ENCODE measurements around the gene ERN2.
"Not testable (repeated sequence)": the region's sequence is repeated elsewhere in the genome, so short reads cannot be mapped to it uniquely, and the experiment has no call there.

ERN2 gene

GRCh38 chr16:23724096-23724784 lies 11.2 kb upstream of the ERN2 start:
- no peak for DNase-seq (ENCODE audit: extremely low spot score)
- ChIA-PET POLR2A (no interaction called here), CTCF (no interaction called here)
- TF ChIP-seq FOXK2 (IDR thresholded peaks at IDR 0.05): no peak
- TF ChIP-seq ARNT (IDR thresholded peaks at IDR 0.05): no peak
- no peak for TF ChIP-seq BHLHE40 (IDR thresholded peaks at IDR 0.05; ENCODE audit: borderline replicate concordance)
- no peak for TF ChIP-seq CTBP1 (IDR thresholded peaks at IDR 0.05; ENCODE audit: borderline replicate concordance)
- TF ChIP-seq NFRKB (IDR thresholded peaks at IDR 0.05): no peak

GRCh38 chr16:23722613-23723240 lies 9.7 kb upstream of the ERN2 start:
- CTCF ChIA-PET; DNase-seq (ENCODE audit: extremely low spot score); POLR2A ChIA-PET: not testable (repeated sequence)

- no peak for DNase-seq (ENCODE audit: extremely low spot score)
- ChIA-PET CTCF (no interaction called here), POLR2A (interaction anchor here (0.9 kb wide), 1 partner anchor 39 kb away, joined by 3 read pairs; no protein-coding TSS in a partner anchor)
- TF ChIP-seq FOXM1 (IDR thresholded peaks at IDR 0.05; ENCODE audit: borderline replicate concordance): no peak
- TF ChIP-seq ZNF384 (IDR thresholded peaks at IDR 0.05): no peak
- TF ChIP-seq LEF1 (IDR thresholded peaks at IDR 0.05; ENCODE audit: borderline replicate concordance): no peak
- no peak for TF ChIP-seq FOXA1 (IDR thresholded peaks at IDR 0.05)
- no peak for TF ChIP-seq HDGF (IDR thresholded peaks at IDR 0.05; ENCODE audit: borderline replicate concordance)
- TF ChIP-seq SUZ12 (IDR thresholded peaks at IDR 0.05): no peak
- TF ChIP-seq TARDBP (IDR thresholded peaks at IDR 0.05): no peak
- TF ChIP-seq L3MBTL2 (conservative IDR thresholded peaks at IDR 0.05): no peak
- no peak for TF ChIP-seq NFRKB (IDR thresholded peaks at IDR 0.05)
- TF ChIP-seq ELF4 (IDR thresholded peaks at IDR 0.05): no peak
- no peak for TF ChIP-seq BHLHE40 (IDR thresholded peaks at IDR 0.05; ENCODE audit: borderline replicate concordance)
- no peak for TF ChIP-seq PKNOX1 (IDR thresholded peaks at IDR 0.05)
Measured at GRCh38 chr16:23716484-23716883, 3.5 kb upstream of the ERN2 start.

GRCh38 chr16:23711785-23712184 lies 1.2 kb downstream of the ERN2 start:
- TF ChIP-seq CTBP1 (IDR thresholded peaks at IDR 0.05; ENCODE audit: borderline replicate concordance) (no peak), ELF4 (IDR thresholded peaks at IDR 0.05) (no peak), FOXA1 (IDR thresholded peaks at IDR 0.05) (no peak), ZNF384 (IDR thresholded peaks at IDR 0.05) (no peak), ARNT (IDR thresholded peaks at IDR 0.05) (no peak), LEF1 (IDR thresholded peaks at IDR 0.05; ENCODE audit: borderline replicate concordance) (no peak), BHLHE40 (IDR thresholded peaks at IDR 0.05; ENCODE audit: borderline replicate concordance) (no peak), PKNOX1 (IDR thresholded peaks at IDR 0.05) (no peak), L3MBTL2 (conservative IDR thresholded peaks at IDR 0.05) (no peak), SUZ12 (IDR thresholded peaks at IDR 0.05) (no peak), SP1 (IDR thresholded peaks at IDR 0.05) (no peak), NFRKB (IDR thresholded peaks at IDR 0.05) (no peak), FOXM1 (IDR thresholded peaks at IDR 0.05; ENCODE audit: borderline replicate concordance) (no peak), TARDBP (IDR thresholded peaks at IDR 0.05) (no peak), HDGF (IDR thresholded peaks at IDR 0.05; ENCODE audit: borderline replicate concordance) (no peak), FOXK2 (IDR thresholded peaks at IDR 0.05) (no peak)
- CTCF ChIA-PET: no interaction called here
- DNase-seq (ENCODE audit: extremely low spot score): no peak
- POLR2A ChIA-PET: no interaction called here

GRCh38 chr16:23710504-23710903 lies 2.5 kb downstream of the ERN2 start:
- ChIA-PET POLR2A (no interaction called here), CTCF (no interaction called here)
- TF ChIP-seq NFRKB (IDR thresholded peaks at IDR 0.05) (no peak), LEF1 (IDR thresholded peaks at IDR 0.05; ENCODE audit: borderline replicate concordance) (no peak), ARNT (IDR thresholded peaks at IDR 0.05) (no peak), TARDBP (IDR thresholded peaks at IDR 0.05) (no peak), SP1 (IDR thresholded peaks at IDR 0.05) (no peak), FOXM1 (IDR thresholded peaks at IDR 0.05; ENCODE audit: borderline replicate concordance) (no peak), PKNOX1 (IDR thresholded peaks at IDR 0.05) (no peak), ZNF384 (IDR thresholded peaks at IDR 0.05) (no peak), FOXA1 (IDR thresholded peaks at IDR 0.05) (no peak), SUZ12 (IDR thresholded peaks at IDR 0.05) (no peak), ELF4 (IDR thresholded peaks at IDR 0.05) (no peak), L3MBTL2 (conservative IDR thresholded peaks at IDR 0.05) (no peak), CTBP1 (IDR thresholded peaks at IDR 0.05; ENCODE audit: borderline replicate concordance) (no peak), BHLHE40 (IDR thresholded peaks at IDR 0.05; ENCODE audit: borderline replicate concordance) (no peak), HDGF (IDR thresholded peaks at IDR 0.05; ENCODE audit: borderline replicate concordance) (no peak), FOXK2 (IDR thresholded peaks at IDR 0.05) (no peak)
- DNase-seq (ENCODE audit: extremely low spot score): no peak

- TF ChIP-seq ELF4 (IDR thresholded peaks at IDR 0.05) (no peak), FOXM1 (IDR thresholded peaks at IDR 0.05; ENCODE audit: borderline replicate concordance) (no peak), BHLHE40 (IDR thresholded peaks at IDR 0.05; ENCODE audit: borderline replicate concordance) (no peak), L3MBTL2 (conservative IDR thresholded peaks at IDR 0.05) (no peak)
- POLR2A ChIA-PET: no interaction called here
- DNase-seq (ENCODE audit: extremely low spot score): no peak
- CTCF ChIA-PET: no interaction called here
Measured at GRCh38 chr16:23710008-23710407, 3.0 kb downstream of the ERN2 start.

All from HEK293T (cell line).